Smooth muscle cell of the pulmonary artery (primary cell): ENCODE results near the gene ASL. TPM values are rescaled to one million over a fixed set of nuclear protein-coding genes. Genes with fewer than 3 reads are reported as not detected.

ENCODE experiments used
- total RNA-seq: library from RNA; depleted of rRNA; stranded (reverse); fragments of >200 nt; gene quantifications from 2 replicates; pipeline ENCODE4 v1.2.3, GENCODE V29; 2014

The ASL gene
- 40.0 and 58.3 TPM in 2 replicates for total RNA-seq

GRCh38 chr7:66075590-66076461 is at the start of gene ASL:
Gene ASL (plus strand): TSS chr7:66075819. CDS start chr7:66076082, 263 bp downstream.

DNA sequence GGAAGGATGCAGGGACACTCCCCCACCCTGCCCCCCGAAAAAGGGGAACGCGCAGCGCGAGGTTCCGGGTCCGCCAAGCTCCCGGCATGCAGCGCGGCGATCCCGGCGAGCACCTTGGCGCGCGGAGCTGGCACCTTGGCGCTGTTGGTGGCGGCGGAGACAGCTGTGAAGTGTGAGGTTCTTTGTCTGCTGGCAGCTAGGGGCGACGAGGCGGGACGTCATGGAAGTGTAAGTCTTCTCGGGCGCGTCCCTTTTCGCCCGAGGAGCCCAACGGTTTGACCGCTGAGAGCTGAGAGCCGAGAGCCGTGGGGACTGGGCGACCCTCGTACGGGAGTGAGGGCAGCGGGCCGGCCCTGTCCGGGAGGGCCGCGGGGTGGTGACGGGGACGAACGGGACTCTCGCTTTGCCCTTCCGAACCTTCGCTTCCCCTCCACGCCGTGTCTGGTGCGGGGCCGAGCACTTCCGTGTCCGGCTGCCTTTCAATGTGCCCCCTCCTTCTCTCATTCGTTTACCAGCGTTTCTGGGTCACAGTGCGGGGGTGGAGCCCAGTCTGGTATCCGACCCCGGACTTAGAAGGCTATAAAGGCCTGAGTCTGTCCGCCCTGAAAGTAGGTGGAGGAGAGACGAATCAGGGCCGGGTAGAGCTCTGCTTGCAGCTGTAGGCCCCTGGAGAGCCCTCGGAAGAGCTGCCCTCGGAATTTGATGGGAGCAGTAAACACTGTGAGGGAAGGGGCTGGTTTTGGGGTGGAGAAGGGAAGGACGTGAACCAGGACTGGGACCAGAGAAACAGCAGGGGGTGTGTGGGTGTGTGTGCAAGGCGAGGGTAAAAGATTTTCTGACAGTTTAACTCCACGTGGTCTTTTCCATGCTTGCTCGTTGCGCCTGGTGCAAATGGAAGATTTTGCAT is 39.4 kb downstream of the ASL start, which contains the start of gene CRCP:
TSS of gene CRCP (plus strand) at position 105 of the 907 bp plus-strand sequence. CDS start at position 221, 116 bp downstream.

Other genes with a start within 250 kb of the ASL start
- 23.9 and 27.6 TPM in 2 replicates for gene VKORC1L1, start 202.7 kb upstream of the ASL start, total RNA-seq
- gene GUSB, start 93.6 kb upstream of the ASL start, total RNA-seq, result 26.1 and 26.6 TPM in 2 replicates
- gene CRCP, start 39.0 kb downstream of the ASL start, total RNA-seq, result 19.4 and 21.2 TPM in 2 replicates
- gene TPST1, start 129.5 kb downstream of the ASL start, total RNA-seq, result 62.9 and 86.1 TPM in 2 replicates